ENCODE results near the gene EIF4E2.
A peak's percentile ranks its signal among the peaks of the same experiment; 100 is the strongest.

The EIF4E2 gene

DNA sequence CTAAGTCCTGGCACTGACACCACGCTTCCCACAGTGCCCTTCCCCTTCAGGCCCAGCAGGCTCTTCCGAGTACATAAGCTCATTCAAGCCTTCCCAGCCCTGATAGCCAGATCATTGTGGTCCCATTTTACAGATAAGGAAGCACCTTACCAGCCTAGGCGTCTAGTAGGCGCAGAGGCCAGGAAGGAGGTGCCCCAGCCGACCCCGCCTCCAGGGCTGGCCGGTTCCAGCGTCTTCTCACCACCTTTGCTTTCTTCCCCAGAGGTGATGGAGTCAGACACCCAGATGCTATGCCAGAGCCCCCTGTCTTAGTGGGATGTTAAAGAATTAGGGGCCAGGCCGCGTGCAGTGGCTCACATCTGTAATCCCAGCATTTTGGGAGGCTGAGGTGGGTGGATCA, 54.0 kb downstream of the EIF4E2 start:
- no peak for DNase-seq

DNA sequence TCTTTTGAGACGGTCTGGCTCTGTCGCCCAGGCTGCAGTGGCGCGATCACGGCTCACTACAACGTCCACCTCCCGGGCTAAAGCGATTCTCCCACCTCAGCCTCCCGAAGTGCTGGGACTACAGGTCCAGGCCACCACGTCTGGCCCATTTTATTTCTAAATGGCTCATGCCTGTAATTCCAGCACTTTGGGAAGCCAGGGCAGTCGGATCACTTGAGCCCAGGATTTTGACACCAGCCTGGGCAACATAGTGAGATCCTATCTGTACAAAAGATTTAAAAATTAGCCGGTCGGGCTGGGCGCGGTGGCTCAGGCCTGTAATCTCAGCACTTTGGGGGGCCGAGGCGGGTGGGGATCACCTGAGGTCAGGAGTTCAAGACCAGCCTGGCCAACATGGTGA, 56.5 kb downstream of the EIF4E2 start:
- no peak for DNase-seq

DNA sequence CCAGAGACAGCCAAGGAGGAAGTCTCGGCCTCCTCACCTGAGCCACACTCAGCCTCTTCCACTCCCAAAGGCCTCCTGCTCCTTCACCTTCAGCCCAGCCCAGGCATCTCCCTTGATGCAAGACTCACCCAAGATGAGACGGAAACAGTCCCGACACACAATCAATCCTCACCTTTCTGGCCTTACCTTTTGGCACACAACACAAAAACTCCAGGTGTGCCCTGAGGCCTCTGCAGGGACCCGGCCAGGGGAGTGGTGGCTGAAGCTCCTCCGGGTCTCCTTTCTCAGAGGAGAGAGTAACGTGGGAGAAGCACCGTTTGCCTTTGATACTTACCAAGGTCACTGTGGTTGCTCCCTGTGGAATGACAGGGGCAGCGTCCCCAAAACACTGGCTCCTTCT, 59.1 kb downstream of the EIF4E2 start:
- DNase-seq = no peak

DNA sequence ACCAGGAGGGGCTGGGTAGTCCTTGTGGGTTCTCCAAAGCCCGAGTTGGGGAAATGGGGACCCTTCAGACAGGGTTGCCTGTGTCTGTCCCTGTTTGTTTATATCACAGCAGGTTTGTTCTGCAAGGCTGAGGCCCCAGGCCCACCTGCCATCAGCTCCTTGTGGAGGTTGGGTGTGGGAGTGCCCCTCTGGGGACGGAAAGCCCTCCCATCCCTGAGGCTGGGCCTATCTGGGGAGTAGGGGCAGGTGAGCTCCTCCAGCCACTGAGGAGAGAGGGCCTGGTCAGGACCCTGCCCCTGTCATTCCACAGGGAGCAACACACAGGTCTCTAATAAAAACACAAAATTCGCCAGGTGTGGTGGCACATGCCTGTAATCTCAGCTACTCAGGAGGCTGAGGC, 59.6 kb downstream of the EIF4E2 start:
- DNase-seq = no peak

DNA sequence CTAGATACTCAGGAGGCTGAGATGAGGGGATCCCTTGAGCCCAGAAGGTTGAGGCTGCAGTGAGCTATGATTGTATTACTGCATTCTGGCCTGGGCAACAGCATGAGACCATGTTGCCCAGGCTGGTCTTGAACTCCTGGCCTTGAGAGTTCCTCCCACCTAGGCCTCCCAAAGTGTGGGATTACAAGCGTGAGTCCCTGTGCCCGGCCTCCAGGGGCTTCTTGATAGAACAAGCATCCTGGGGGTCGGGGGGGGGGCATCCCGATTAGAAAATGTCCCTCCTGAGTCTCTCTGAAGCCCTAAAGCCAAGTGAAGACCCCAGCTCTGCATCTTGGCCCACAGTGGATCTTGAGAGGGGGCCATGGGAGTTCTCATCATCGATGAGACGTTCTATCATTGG, 60.6 kb downstream of the EIF4E2 start:
- DNase-seq = no peak

DNA sequence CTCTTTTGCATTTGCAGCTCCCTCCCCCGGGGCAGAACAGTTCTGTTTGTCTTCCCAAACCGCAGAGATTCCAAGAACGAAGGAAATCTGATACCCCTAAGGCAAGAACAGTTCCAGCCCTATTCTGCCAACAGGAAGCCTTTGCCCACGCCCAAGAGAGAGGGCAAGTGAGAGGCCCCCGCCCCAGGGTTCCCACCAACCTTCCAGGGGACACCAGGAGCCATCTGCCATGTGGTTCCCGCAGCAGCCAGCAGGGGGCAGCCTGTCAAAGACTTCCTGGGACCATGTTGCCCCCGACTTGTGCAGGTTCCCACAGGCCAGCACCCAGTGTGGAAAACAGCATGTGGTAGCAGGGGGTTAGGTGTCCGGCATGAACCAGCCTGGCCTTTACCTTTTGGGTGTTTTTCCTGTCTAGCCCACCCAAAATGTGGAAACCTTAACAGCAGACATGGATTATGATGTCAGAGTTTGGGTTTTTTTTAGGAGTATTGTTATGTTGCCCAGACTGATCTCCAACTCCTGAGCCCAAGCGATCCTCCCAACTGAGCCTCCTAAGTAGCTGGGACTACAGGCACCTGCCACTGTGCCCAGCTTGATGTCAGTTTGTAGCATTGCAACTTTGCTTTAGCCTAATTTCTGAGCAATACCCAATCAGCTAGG, 61.2 kb downstream of the EIF4E2 start:
- DNase-seq = peak; percentile 24

DNA sequence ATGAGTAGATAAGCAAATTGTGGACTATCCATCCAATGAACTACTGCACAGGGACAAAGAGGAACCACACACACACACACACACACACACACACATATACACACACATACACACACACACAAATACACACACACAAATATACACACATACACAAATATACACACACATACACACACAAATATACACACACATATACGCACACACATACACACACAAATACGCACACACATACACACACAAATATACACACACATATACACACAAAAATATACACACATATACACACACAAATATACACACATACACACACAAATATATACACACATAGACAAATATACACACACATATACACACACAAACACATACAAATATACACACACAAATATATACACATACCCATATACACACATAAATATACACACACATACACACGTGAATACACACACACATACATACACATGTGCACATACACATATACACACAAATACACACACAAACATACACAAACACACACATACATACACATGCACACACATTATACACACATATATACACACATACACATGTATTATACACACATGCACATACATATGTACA, 63.1 kb downstream of the EIF4E2 start:
- no peak for DNase-seq

DNA sequence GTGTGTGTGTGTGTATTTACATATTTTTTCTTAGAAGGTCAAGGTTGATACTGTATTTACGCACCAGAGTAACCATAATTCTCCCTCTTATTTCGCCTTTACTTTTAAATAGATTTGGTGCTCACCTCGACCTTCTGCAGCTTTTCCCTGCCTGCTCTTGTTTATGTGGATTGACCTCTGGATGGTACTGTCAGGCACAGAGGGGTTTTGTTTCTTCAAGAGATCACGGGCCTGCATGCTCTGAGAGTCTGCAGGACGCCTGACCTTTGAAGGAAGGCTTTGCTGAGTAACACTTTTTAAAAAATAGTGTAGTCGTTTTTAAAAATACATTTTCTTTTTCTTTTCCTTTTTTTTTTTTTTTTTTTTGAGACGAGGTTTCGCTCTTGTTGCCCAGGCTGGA, 64.8 kb downstream of the EIF4E2 start:
- DNase-seq = no peak

All from retina (tissue), 1 donor.